Activated CD4-positive, alpha-beta T cell treated with anti-CD3 and anti-CD28 coated beads for 24 hours (primary cell): ENCODE data around the gene EDA.
"Not testable (repeated sequence)": the region's sequence is repeated elsewhere in the genome, so short reads cannot be mapped to it uniquely, and the experiment has no call there.

Experiments used
- DNase-seq, 2 donors: peaks; one replicate each; pipeline ENCODE4 v3.0.0-alpha.2; 2020; ENCODE audit warnings: low read depth in 2 of 2

The EDA gene

DNA sequence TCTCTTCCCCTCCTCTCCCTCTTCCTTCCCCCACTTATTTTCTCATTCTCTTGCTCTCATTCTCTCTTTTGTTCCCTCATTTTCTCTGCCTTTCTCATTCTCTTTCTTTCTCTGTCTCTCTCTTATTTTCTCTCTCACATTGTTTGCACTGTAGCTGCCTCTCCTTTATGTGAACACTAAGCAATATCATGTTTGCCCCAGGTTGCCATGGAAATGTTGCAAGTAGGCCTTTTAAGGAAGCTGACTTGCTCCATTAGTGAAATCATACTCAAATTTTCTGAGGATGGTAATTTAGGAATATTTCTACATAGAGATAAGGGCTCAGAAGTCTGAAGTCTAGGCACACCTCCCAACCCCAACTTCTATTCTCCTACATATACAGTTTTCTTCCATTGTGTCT is 130.1 kb downstream of the EDA start:
- no peak for DNase-seq

DNA sequence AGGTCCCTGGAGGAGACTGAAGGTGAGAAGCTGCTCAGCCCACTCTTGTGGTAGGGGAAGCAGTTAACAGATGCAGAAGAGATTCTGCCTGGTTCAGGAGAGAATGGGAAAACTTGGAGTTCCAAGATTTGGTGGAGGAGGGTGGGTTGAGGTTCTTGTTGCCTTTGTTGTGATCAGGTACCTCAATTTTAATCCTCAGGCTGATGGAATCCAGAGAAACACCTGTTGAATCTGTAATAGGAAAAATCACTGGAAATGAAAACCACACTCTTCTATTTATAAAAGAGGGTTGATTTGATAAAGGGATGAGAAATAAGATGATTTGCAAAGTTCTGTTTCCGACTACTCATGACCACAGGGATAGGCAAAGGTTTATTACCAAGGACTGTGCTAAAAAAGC is 132.1 kb downstream of the EDA start:
- DNase-seq: no peak

DNA sequence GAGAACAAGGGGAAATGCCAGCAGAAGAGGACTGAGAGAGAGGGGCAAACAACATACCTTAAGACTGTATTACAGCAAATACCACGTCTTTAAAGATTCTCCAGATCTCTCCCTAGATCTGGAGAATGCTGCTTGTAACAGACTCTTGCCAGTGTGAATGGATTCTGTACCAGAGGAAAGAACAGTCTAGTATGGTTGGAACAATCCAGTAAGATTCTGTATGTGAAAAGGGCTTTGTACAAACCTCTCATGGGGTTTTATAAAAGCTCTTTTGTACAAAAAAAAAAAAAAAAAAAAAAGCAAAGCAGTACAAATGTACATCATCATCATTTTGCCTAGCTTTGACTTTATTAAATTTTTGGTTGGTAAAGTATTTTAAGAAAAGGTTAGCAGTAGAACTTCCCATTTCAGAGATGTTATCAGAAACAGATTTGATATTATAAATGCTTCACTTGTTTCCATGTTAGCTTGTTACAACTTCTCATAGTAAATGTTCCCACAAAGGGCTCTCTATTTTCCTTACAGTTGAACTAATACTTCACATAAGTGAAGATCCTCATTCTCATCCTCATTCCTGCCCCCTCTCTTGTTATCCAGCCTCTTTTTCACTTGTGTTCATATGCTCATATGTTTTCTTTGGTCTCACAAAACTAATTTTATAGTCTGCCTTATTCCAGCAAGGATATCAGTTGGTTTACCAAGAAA is 144.2 kb downstream of the EDA start:
- DNase-seq: no peak

DNA sequence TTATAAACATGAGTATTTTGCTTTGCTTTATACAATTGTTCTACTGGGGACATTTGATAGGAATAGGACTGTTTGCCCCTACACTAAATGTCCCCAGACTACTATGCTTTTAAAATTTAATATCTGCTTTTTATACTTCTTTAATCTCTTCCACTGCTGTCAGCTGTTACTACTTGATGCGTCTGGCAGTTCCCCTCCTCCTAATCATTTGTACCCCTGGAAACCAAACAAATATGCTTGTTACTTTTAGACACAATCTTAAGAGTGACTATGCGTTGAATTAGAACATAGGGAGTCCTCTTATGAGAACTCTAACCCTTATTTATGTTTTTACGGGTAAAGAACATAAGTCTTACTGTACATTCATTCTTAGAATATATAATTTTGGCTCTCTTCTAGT is 145.7 kb downstream of the EDA start:
- DNase-seq: no peak

DNA sequence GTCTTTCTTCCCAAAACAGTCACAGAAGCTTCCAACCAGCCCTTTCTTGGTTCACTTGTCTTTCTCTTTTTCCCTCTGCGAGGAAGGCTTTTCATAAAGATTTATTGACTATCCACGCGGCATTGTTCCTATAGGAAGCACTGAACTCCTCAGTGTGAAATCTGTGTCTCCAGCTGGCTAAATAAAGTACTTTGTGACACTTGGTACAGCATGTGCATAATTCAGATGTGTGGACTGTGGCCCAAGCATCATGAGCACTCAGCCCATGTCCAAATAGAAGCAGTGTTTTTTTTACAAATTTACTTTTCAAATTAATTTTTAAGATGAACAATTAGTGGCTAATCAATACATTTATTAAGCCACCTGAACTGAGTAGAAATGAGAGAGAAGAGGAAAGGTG is 146.4 kb downstream of the EDA start:
- DNase-seq: no peak

DNA sequence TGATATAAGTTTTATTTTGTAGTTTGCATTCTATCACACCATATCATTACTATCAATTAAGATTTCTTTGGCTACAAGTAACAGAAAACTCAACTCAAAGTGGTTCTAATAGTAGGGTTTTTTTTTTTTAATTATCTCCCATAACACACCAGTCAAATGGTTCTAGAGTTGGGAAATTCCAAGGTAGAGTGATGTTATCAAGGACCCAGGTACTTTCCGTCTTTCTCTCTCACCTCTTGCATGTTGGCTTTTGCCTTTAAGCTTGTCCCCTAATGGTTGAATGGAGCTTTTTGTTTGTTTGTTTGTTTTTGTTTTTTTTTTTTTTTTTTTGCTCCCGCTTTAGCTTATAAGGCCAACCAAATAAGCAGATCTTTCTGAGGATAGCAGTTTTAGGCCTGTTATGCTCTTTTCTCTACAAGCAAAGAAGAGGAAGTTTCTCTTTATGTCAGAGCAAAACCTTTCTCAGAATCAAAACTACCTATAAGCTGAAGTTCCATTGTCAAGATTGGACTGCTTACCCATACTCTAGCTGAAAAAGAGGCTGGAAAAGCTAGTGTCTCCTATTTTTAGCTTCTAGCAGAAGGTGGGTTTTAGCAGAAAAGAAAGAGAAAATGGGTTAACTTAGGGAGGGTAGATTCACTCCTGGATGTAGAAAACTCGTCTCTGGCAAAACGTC is 177.5 kb downstream of the EDA start:
- no peak for DNase-seq

DNA sequence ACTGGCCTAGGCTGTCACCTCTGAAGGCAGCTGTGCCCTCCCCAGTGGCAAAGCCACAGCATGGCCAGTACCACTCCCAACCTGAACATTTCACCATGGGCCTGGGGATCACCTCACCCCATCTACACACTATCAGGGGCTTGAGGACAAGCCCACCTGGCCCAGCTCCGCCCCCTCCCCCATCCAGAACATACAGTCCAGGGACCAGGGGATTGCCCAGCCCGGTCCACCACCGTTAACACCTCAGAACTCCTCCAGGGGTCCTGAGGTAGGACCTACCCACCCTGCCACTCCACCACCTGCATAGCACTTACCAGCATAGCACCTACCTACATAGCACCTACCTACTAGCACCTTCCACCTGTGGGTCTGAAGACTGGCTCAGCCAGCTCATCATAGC is 179.8 kb downstream of the EDA start:
- DNase-seq: no peak

DNA sequence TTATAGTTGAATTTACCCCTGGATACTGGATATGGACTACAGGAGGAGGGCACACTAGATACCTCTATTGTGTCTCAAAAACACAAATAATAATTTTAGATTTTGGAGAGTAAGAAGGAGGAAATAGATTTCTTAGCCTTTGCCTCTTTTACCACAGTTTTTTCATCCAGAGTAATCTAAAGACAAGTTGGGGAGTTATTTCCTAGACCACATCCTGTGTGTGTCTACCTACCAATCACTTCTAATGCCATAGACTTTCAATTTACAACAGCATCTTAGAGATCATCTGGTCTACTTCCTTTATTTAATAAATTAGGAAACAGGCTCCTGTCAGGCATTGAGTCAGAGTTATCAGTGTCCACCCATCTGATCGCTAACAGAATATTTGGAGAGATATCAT is 191.5 kb downstream of the EDA start:
- DNase-seq: no peak

DNA sequence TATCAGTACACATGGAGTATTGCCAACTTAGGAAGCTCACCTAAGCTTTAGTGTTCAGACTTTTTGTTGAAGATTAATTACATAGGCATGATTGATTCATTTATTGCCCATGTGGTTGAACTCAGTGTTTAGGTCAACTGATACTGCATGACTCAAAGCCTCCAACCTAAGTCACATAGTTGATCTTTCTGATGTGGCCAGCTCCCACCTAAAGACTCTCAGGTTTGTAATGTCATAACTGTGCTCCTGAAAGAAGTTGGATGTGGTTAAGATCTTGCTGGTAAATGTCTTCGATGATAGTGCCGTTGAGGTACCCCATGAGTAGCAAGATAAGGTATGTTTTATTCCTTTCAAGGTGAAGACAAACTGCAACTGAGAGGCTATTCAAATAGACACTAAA is 192.5 kb downstream of the EDA start:
- no peak for DNase-seq

DNA sequence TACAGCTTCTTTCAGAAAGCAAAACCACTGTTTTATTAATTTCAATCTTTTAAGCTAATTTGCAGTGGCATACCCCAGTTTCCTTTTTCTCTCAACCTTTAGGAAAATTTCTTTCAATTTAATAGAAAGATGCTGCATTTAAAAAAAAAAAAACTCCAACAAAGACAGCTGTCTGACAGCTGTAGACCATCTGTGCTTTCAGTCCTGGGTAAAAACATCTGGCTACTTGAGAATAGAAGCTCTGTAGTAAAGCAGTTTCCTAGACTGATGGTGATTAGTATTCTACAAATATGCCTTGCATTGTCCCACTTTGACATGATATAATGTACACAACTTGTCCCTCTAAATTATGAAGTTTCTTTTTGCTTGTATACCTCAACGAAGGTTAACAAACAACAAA is 197.8 kb downstream of the EDA start:
- no peak for DNase-seq

DNA sequence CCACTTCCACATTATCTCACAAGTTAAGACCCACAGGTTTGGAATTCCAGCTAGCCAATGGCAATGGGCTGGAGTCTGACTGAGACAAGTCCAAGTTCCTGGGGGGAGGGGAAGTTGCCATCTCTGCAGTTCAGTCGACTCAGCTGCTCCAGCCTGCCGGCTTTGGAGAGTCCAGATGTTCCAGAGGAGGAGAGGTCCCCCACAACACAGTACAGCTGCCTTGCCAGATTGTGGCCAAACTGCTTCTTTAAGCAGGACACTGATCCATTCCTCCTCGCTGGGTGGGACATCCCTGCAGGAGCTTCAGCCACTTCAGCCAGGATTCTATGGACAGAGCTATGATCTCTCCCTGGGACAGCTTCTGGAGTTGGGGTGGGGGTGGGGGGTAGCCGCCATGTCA is 199.2 kb downstream of the EDA start:
- DNase-seq: no peak

DNA sequence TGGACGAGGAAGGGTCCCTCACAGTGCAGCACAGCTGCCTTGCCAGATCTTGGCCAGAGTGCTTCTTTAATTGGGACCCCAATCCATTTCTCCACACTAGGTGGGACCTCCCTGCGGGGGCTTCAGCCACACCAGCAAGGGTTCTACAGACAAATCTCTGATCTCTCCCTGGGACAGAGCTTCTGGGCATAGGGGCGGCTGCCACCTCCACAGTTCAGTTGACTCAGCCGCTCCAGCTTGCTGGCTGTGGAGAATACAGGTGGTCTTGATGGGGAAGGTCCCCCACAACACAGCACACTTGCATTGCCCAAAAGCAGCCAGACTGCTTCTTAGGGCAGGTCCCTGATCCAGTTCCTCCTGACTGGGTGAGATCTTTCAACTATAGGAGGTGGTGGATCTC is 199.6 kb downstream of the EDA start:
- no peak for DNase-seq

DNA sequence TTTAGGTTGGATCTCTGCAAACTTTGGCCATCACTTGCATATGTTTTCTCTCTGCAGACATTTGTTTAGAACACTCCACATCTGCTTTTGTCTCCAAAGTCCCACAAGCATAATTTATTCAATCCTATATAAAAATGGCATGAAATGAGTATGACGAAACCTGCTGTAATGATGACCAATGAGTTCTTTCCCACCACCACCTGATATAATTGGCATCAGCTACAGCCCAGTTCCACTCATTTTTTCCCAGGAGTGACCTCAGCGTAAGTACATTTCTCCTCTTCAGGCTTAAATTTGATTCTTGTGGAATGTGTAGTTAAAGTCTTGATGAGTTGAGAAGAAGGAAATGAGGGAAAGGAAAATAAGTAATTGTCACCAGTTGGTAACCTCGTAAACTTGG is 228.7 kb downstream of the EDA start:
- no peak for DNase-seq

DNA sequence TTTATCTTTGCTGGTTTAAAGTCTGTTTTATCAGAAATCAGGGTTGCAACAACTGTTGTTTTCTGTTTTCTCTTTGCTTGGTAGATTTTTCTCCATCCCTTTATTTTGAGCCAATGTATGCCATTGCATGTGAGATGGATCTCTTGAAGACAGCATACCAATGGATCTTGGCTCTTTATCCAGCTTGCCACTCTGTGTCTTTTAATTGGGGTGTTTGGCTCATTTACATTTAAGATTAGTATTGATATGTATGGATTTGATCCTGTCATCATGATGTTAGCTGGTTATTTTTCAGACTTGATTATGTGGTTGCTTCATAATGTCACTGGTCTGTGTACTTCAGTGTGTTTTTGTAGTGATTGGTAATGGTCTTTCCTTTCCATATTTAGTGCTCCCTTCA is 244.1 kb downstream of the EDA start:
- not testable (repeated sequence) for DNase-seq

DNA sequence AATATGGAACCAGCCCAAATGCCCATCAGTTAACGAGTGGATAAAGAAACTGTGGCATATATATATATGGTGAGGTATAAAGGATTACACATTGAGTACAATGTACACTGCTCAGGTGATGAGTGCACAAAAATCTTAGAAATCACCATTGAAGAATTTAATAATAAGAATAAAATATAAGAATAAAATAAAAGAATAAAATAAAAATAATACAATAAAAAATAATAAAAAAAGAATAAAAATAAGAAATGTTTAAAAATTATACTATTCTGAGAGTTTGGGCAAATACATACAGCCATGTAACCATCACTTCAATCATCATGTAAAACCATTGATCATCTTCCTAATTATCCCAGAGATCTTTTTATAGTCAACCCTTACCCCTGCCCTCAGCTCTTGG is 260.3 kb downstream of the EDA start:
- DNase-seq: no peak

DNA sequence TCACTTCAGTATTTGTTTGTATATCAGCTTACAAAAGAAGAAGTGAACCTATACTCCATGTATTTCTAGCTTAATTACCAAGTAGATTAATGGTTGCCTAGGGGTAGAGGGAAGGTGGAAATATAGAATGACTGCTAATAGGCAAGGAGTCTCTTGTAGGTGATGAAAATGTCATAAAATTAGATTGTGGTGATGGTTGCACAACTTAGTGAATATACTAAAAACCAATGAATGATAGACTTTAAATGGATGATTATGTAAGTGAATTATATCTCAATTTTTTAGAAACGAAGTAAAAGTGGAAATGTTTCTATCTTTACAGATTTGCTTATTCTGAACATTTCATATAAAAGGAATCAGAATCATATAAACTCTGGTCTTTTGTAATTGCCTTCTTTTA is 268.3 kb downstream of the EDA start:
- no peak for DNase-seq

DNA sequence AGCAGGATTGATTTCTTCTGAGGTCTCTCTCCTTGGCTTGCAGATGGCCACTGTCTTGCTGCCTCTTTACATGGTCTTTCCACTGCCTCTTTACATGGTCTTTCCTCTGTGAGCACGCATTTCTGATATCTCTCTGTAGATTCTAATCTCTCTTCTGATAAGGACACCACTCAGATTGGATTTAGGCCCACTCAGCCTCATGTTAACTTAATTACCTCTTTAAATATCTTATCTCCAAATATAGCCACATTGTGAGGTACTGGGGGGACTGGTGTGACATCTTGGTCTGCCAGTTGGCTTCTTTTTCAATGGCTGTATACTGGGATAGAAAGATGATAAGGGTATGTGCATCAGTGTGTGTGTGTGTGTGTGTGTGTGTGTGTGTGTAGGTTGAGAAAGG is 280.1 kb downstream of the EDA start:
- DNase-seq: no peak

DNA sequence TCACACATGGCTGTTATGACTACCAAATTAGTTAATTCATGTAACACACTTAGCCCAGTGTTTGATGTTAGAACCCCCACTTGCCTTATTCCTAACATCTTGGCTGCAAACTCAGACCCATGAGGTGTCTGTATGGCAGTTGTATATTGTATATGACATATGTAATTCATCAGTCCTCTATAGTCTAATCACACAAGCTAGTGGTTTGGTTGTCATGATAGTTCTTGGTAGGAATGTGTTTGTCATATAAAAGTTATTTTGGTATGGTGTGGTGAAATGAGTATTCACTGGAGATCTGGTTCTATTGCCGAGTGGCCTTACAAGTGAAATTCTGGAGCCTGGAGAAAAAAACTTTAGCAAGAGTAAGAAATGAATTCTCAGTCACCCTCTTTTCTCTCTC is 284.6 kb downstream of the EDA start:
- DNase-seq: no peak

DNA sequence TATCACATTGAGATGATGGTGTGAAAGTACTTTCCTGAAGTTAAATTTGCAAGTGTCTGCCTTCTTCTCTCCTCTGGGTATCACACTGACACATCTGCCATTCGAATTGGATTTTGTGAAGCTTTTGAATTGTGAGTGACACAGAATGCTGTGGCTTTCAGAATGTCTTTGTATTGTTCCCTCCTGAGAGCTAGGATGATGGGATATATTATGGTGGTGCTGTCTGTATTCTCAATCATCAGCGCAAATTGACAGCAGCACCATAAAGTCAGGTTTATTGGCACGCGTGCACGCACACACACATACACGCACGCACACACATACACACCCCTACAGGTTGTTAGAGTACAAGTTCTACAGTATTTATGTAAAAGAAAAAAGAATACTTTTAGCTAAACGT is 290.5 kb downstream of the EDA start:
- no peak for DNase-seq

DNA sequence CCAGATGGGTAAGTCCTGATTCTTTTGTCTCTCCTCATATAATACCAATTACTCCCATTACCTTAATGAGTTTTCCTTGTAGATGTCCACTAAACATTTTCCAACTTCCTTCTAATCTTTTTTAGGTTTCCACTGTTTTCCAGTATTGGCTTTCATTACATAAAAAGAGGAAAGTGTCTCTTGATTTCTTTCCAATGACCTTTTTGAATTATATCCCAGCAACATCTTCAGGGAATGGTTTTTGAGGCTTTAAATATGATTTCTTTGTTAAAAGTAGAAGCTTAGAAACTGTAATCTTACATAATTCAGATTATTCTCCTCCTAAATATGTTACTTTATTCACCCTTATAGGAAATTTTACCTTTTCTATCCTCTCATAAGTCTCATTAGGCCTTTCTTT is 298.9 kb downstream of the EDA start:
- DNase-seq: no peak

DNA sequence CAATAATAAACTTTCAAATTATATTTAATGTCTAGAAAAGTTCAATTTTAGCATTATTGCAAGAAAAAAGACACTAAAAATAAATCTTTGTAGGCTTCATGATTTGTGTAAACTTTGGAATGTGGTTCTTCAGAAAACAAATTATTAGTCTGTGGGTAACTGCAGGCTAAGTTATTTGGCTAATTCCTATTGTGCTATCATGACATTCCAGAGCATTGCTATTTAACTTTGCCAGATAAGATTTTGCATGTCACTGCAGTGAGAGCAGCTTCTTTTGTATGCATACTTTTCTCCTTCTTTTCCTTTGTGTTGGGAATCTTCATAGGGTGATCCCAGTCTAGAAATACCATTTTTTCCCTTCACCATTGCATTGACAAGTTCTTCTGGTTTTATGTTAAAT is 303.8 kb downstream of the EDA start:
- no peak for DNase-seq

DNA sequence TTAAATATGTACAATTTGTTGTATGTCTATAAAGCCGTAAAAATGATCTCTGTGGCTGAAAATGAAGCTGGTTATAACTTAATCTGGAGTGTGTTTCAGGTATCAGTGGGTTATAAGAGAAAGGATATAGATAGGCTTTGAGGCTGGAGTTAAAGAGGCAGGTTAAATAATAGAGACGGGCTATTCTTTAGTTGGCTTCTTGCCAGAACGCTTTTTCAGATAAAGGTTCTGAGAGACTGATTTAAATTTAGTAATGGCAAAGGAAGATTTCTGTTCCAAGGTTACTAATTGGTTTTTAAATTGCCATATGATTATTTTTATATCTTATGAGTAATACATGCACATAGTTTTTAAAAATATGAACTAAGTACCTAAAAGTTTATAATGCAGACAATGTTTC is 316.4 kb downstream of the EDA start:
- DNase-seq: no peak

DNA sequence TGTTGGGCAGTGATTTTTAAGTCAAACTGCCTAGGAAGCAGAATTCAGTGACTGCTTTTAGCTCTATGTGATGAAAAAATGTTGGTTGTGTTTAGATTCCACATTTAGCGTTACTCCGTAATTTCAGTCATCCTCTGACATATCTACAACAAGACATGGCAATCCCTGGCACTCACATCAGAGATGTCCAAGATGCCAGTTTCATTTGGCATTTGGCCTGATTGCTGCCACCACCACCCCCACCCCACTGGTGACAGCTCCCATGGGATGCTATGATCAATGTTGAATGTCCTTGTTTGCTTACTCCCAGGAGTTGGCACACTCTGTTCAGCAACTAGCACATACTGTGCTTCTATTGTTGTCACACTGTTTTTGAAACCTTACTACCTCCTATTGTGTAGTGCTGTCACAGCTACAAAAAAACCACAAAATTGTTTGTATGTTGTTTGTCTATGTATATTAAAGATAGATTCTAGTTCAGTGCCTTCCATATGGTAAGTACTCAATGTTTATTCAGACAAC is 332.4 kb downstream of the EDA start:
- no peak for DNase-seq

DNA sequence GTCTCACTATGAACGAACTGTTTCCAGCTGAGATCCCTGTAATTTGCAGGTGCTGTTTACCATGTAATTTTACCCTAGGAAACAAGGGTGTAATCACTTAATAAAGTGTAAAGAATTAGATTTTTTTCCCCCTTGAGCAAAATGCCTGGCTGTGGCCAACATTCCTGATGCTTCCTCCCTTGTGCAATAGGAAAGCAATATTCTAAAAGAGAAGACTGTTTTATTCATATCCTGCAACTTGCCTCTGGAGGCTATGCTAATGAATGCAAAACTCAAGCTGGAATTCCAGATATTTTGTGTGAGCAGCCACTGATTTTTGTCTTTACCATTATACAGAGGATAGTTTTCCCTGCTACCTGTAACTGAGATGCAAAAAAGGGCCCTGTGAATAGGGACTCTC is 335.8 kb downstream of the EDA start:
- no peak for DNase-seq
